Effector memory CD4-positive, alpha-beta T cell (primary cell): ENCODE measurements around the gene PAXIP1.
"Not testable (repeated sequence)": the region's sequence is repeated elsewhere in the genome, so short reads cannot be mapped to it uniquely, and the experiment has no call there.

ENCODE experiments used
- DNase-seq, 3 donors: peaks; one replicate each; pipeline ENCODE4 v3.0.0-alpha.2; 2020
- H3K27ac ChIP-seq: 2 replicates; pipeline ENCODE4 v1.7.0; 2013; ENCODE audit warnings: mild to moderate bottlenecking, low read length, moderate library complexity; ENCODE audit not compliant: insufficient read depth, poor library complexity, severe bottlenecking
- H3K27me3 ChIP-seq: replicated peaks from 2 replicates; pipeline ENCODE4 v1.7.0; 2013; ENCODE audit warnings: mild to moderate bottlenecking, low read length; ENCODE audit not compliant: insufficient read depth, control insufficient read depth, poor library complexity, severe bottlenecking
- H3K36me3 ChIP-seq: 2 replicates; pipeline ENCODE4 v1.7.0; 2013; ENCODE audit warnings: mild to moderate bottlenecking, low read length, moderate library complexity; ENCODE audit not compliant: control insufficient read depth, insufficient read depth
- H3K4me1 ChIP-seq: 2 replicates; pipeline ENCODE4 v1.7.0; 2013; ENCODE audit warnings: low read length, mild to moderate bottlenecking; ENCODE audit not compliant: control insufficient read depth, insufficient read depth, poor library complexity, severe bottlenecking
- H3K4me3 ChIP-seq: 2 replicates; pipeline ENCODE4 v1.7.0; 2013; ENCODE audit warnings: low read length, low read depth, mild to moderate bottlenecking; ENCODE audit not compliant: insufficient read depth, poor library complexity, severe bottlenecking
- H3K9me3 ChIP-seq: 2 replicates; pipeline ENCODE4 v1.7.0; 2013; ENCODE audit warnings: mild to moderate bottlenecking, low read length, moderate library complexity; ENCODE audit not compliant: control insufficient read depth
- total RNA-seq, 3 donors: gene quantifications; one replicate each; lab custom pipeline; 2026; lab: John Stamatoyannopoulos, UW

PAXIP1 gene, protein sequence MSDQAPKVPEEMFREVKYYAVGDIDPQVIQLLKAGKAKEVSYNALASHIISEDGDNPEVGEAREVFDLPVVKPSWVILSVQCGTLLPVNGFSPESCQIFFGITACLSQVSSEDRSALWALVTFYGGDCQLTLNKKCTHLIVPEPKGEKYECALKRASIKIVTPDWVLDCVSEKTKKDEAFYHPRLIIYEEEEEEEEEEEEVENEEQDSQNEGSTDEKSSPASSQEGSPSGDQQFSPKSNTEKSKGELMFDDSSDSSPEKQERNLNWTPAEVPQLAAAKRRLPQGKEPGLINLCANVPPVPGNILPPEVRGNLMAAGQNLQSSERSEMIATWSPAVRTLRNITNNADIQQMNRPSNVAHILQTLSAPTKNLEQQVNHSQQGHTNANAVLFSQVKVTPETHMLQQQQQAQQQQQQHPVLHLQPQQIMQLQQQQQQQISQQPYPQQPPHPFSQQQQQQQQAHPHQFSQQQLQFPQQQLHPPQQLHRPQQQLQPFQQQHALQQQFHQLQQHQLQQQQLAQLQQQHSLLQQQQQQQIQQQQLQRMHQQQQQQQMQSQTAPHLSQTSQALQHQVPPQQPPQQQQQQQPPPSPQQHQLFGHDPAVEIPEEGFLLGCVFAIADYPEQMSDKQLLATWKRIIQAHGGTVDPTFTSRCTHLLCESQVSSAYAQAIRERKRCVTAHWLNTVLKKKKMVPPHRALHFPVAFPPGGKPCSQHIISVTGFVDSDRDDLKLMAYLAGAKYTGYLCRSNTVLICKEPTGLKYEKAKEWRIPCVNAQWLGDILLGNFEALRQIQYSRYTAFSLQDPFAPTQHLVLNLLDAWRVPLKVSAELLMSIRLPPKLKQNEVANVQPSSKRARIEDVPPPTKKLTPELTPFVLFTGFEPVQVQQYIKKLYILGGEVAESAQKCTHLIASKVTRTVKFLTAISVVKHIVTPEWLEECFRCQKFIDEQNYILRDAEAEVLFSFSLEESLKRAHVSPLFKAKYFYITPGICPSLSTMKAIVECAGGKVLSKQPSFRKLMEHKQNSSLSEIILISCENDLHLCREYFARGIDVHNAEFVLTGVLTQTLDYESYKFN
- total RNA-seq = 17.9 to 21.5 (median 20.2) reads per million in 3 donors

GRCh38 chr7:155003092-155003375, at the start of gene PAXIP1:
PAXIP1 (minus strand) TSS chr7:155003124; CDS start chr7:155002929, 195 bp downstream.
- Histone ChIP-seq H3K27ac (peak within 1 kb of the TSS; percentile 83), H3K27me3 (no peaks in the 10 kb centered on the region)

GRCh38 chr7:155051355-155051754, 48.4 kb upstream of the PAXIP1 start:
- H3K27ac ChIP-seq = no peak overlapping the region
- H3K9me3 ChIP-seq = no peaks in the 10 kb centered on the region
- H3K4me1 ChIP-seq = no peaks in the 10 kb centered on the region
- no peak for DNase-seq
- H3K36me3 ChIP-seq = no peaks in the 10 kb centered on the region
- no peaks in the 10 kb centered on the region for H3K27me3 ChIP-seq
- no peak overlapping the region for H3K4me3 ChIP-seq

More at GRCh38 chr7:155003092-155003375, at the start of gene PAXIP1:
- Histone ChIP-seq H3K4me3 (peak within 1 kb of the TSS; percentile 98), H3K4me1 (peaks cover 8% of the 10 kb centered on the region), H3K9me3 (no peaks in the 10 kb centered on the region), H3K36me3 (peaks cover 4% of the 10 kb centered on the region)
- peak in 1 of 3 donors; percentile 62 for DNase-seq

DNA sequence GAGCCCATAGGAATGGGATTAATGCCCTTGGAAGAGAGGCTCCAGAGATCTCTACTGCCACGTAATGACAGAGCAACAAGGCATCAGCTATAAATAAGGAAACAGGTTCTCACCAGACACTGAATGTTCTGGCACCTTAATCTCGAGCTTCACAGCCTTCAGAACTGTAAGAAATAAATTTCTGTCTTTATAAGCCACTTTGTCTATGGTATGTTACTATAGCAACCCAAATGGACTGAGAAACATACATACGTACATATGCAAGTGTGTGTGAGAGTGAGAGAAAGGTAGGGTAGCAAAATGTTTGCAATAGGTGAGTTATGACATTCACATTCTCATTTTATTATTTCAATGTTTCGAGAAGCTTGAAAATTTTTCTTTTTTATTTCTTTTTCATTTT, 45.1 kb upstream of the PAXIP1 start:
- no peak overlapping the region for H3K27ac ChIP-seq
- no peak overlapping the region for H3K4me3 ChIP-seq
- no peaks in the 10 kb centered on the region for H3K27me3 ChIP-seq
- DNase-seq = no peak
- H3K9me3 ChIP-seq = no peaks in the 10 kb centered on the region
- H3K36me3 ChIP-seq = no peaks in the 10 kb centered on the region
- H3K4me1 ChIP-seq = no peaks in the 10 kb centered on the region

DNA sequence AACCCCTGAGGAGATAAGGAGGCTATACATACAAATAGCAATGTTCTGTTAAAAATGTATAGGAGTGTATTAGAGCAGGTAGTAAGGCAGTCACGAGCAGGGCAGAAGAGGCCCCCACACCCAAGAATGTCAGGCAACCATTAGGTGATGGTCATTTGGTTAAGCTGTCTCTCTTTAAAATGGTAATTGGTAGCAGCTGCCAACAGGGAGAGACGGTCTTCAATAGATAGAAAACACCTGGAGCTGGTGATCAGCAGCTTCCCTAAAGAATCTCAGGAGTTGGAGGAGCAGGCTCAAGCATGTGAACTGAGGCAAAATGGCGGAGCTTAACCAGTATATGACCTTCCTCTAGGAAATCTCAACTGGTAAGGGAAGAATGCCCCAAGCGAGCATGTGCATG, 40.8 kb upstream of the PAXIP1 start:
- no peaks in the 10 kb centered on the region for H3K36me3 ChIP-seq
- H3K4me1 ChIP-seq = no peaks in the 10 kb centered on the region
- no peak overlapping the region for H3K4me3 ChIP-seq
- H3K9me3 ChIP-seq = no peaks in the 10 kb centered on the region
- H3K27ac ChIP-seq = no peak overlapping the region
- DNase-seq = no peak
- no peaks in the 10 kb centered on the region for H3K27me3 ChIP-seq

DNA sequence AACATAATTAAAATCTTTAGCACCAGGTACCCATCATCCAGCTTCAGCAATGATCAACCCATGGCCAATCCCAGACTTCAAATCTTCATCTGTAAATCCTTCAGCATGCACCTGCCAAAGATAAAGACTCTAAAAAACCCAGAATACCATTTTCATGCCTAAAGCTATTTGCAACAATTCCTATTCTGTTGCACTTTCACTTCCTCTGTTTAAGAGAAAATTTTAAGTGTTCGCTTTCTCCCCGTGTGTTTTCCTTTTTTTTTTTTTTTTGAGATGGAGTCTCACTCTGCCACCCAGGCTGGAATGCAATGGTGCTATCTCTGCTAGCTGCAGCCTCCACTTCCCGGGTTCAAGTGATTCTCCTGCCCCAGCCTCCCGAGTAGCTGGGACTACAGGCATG, 35.4 kb upstream of the PAXIP1 start:
- Histone ChIP-seq H3K36me3 (no peaks in the 10 kb centered on the region), H3K27me3 (no peaks in the 10 kb centered on the region), H3K4me1 (no peaks in the 10 kb centered on the region), H3K4me3 (no peak overlapping the region), H3K9me3 (no peaks in the 10 kb centered on the region), H3K27ac (no peak overlapping the region)
- no peak for DNase-seq

GRCh38 chr7:155034495-155034894, 31.6 kb upstream of the PAXIP1 start:
- not testable (repeated sequence) for H3K27me3 ChIP-seq, H3K9me3 ChIP-seq, H3K27ac ChIP-seq, DNase-seq, H3K4me1 ChIP-seq, H3K4me3 ChIP-seq, H3K36me3 ChIP-seq

DNA sequence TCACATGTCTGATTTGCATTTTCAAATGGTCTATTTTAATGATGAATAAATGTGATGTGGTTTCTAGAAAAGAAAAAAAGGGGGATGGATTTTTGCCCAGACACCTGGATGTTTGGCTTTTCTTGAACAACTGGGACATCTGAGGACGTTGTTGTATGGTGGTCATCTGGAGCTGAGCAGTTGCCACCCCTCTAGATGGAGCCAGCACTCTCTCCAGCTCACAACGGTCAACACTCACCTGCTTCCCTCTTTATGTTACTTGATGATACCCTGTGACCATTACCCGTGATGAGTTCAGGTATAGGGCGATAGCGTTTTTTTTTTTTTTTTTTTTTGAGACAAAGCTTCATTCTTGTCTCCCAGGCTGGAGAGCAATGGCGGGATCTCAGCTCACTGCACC, 30.1 kb upstream of the PAXIP1 start:
- Histone ChIP-seq H3K4me1 (no peaks in the 10 kb centered on the region), H3K27me3 (no peaks in the 10 kb centered on the region), H3K36me3 (no peaks in the 10 kb centered on the region), H3K4me3 (no peak overlapping the region), H3K27ac (no peak overlapping the region), H3K9me3 (no peaks in the 10 kb centered on the region)
- DNase-seq = no peak

DNA sequence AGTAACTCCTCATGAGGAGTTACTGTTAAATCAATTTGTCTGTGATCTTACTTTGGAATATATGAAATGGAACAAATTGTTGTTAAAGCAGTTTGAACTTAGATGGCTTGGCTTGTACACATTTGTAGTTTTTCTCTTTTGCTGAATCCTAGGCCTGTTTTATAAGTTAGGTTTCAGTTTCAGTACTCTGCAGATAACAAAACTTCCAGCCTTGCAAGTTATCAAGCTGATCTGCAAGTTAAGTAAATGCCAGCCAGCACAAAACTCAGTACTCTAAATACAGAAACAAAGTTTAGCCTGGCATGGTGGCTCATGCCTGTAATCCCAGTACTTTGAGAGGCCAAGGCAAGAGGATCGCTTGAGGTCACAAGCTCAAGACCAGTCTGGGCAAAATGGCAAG, 25.0 kb upstream of the PAXIP1 start:
- H3K27ac ChIP-seq = no peak overlapping the region
- DNase-seq = no peak
- H3K36me3 ChIP-seq = no peaks in the 10 kb centered on the region
- H3K27me3 ChIP-seq = no peaks in the 10 kb centered on the region
- no peaks in the 10 kb centered on the region for H3K4me1 ChIP-seq
- no peak overlapping the region for H3K4me3 ChIP-seq
- H3K9me3 ChIP-seq = no peaks in the 10 kb centered on the region

DNA sequence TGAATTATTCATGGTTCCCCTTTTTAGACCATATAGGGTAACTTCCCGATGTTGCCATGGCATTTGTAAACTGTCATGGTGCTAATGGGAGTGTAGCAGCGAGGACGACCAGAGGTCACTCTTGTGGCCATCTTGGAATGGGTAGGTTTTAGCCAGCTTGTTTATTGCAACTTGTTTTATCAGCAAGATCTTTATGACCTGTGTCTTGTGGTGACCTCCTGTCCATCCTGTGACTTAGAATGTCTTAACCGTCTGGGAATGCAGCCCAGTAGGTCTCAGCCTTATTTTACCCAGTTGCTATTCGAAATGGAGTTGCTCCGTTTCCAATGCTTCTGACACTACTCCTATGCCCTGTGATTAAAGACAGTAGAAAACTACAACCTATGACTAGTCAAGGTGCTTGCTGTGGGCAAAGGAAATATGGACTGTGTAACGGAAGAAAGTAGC, 18.8 kb upstream of the PAXIP1 start:
- H3K27me3 ChIP-seq = no peaks in the 10 kb centered on the region
- no peak overlapping the region for H3K4me3 ChIP-seq
- no peak overlapping the region for H3K27ac ChIP-seq
- no peak for DNase-seq
- no peaks in the 10 kb centered on the region for H3K4me1 ChIP-seq
- no peaks in the 10 kb centered on the region for H3K36me3 ChIP-seq
- no peaks in the 10 kb centered on the region for H3K9me3 ChIP-seq

- no peaks in the 10 kb centered on the region for H3K4me1 ChIP-seq
- H3K27me3 ChIP-seq = no peaks in the 10 kb centered on the region
- no peaks in the 10 kb centered on the region for H3K36me3 ChIP-seq
- no peak overlapping the region for H3K27ac ChIP-seq
- DNase-seq = no peak
- H3K4me3 ChIP-seq = no peak overlapping the region
- no peaks in the 10 kb centered on the region for H3K9me3 ChIP-seq
Measured at GRCh38 chr7:155020996-155021395, 18.1 kb upstream of the PAXIP1 start.
